Measurements from ENCODE around the gene GPC3.
"Not testable (repeated sequence)": the region's sequence is repeated elsewhere in the genome, so short reads cannot be mapped to it uniquely, and the experiment has no call there.

DNA sequence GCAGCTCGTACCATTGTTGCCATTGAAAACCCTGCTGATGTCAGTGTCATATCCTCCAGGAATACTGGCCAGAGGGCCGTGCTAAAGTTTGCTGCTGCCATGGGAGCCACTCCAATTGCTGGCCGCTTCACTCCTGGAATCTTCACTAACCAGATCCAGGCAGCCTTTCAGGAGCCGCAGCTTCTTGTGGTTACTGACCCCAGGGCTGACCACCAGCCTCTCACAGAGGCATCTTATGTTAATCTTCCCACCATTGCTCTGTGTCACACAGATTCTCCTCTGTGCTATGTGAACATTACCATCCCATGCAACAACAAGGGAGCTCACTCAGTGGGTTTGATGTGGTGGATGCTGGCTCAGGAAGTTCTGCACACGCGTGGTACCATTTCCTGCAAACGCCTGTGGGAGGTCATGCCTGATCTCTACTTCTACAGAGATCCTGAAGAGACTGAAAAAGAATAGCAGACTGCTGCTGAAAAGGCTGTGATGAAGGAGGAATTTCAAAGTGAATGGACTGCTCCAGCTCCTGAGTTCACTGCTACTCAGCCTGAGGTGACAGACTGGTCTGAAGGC lies 222.3 kb downstream of the GPC3 start:
- not testable (repeated sequence) for TF ChIP-seq POLR2A, POLR2AphosphoS5 (IDR thresholded peaks at IDR 0.05)
